B cell (primary cell): ENCODE results near the gene CUBN. TPM values are rescaled to one million over a fixed set of nuclear protein-coding genes. Genes with fewer than 3 reads are reported as not detected.

ENCODE experiments used
- ATAC-seq: fragments of 200-7000 bp; cut with Tn5 transposase; one replicate; pipeline ENCODE4 v1.10.0; 2021; ENCODE audit warnings: low read depth, mild to moderate bottlenecking, moderate number of reproducible peaks, moderate library complexity
- CTCF ChIA-PET: fragments of 350-600 bp; sonication (Branson Sonifier 250); formaldehyde crosslinking; loops from one replicate; lab custom pipeline; 2021; ENCODE audit warnings: antibody characterized with exemption, inconsistent platforms; lab: Charles Lee
- POLR2A ChIA-PET: fragments of 350-600 bp; sonication (Branson Sonifier 250); formaldehyde crosslinking; loops from one replicate; lab custom pipeline; 2021; ENCODE audit warnings: antibody characterized with exemption; lab: Charles Lee
- DNase-seq: peaks from one replicate; pipeline ENCODE4 v3.0.0; 2013
- H2AFZ ChIP-seq: 2 replicates; pipeline ENCODE4 v1.6.1; 2012; ENCODE audit warnings: mild to moderate bottlenecking, low read depth, low read length; ENCODE audit not compliant: insufficient read depth, poor library complexity, severe bottlenecking
- H3K27ac ChIP-seq, 2 donors: 1 replicate in 1 of 2; 2 replicates in 1 of 2; pipeline ENCODE4 v1.5.1; 2012 to 2013; ENCODE audit warnings: low read length in 2 of 2, mild to moderate bottlenecking in 2 of 2, moderate library complexity in 1 of 2
- H3K27me3 ChIP-seq, 4 experiments: fragments of 200-600 bp in 1 of 4; sonication (generic) in 1 of 4; replicated peaks in 1 of 4; 1 replicate in 2 of 4; 2 replicates in 2 of 4; pipeline versions ENCODE4 v1.6.1 to v1.7.0; 2013 to 2016; ENCODE audit warnings: low read length in 3 of 4, mild to moderate bottlenecking in 2 of 4, mixed read lengths in 1 of 4, moderate library complexity in 1 of 4; ENCODE audit not compliant: insufficient read depth in 4 of 4, control insufficient read depth in 3 of 4; ENCODE audit errors: control extremely low read depth in 1 of 4
- H3K36me3 ChIP-seq, 2 experiments: replicated peaks in 1 of 2; 1 replicate in 1 of 2; 2 replicates in 1 of 2; pipeline versions ENCODE4 v1.6.1 to v1.7.1; 2013; ENCODE audit warnings: low read length in 1 of 2; ENCODE audit not compliant: insufficient read depth in 2 of 2, control insufficient read depth in 1 of 2; ENCODE audit errors: control extremely low read depth in 1 of 2, extremely low read depth in 1 of 2
- H3K4me1 ChIP-seq, 2 donors: fragments of 200-600 bp in 1 of 2; sonication (generic) in 1 of 2; 1 replicate in 1 of 2; 2 replicates in 1 of 2; pipeline versions ENCODE4 v1.5.1 to v1.6.1; 2013 to 2017; ENCODE audit warnings: low read length in 2 of 2; ENCODE audit not compliant: control insufficient read depth in 2 of 2, insufficient read depth in 2 of 2
- H3K4me2 ChIP-seq: replicated peaks from 2 replicates; pipeline ENCODE3; 2012; ENCODE audit warnings: mild to moderate bottlenecking, low read depth, low read length; ENCODE audit not compliant: poor library complexity, severe bottlenecking
- H3K4me3 ChIP-seq, 5 experiments: fragments of 200-600 bp in 1 of 5; sonication (generic) in 1 of 5; 1 replicate in 3 of 5; 2 replicates in 2 of 5; pipeline versions ENCODE4 v1.5.1 to v1.7.0; 2011 to 2016; ENCODE audit warnings: low read length in 4 of 5, mild to moderate bottlenecking in 4 of 5, low read depth in 2 of 5, control low read depth in 1 of 5, moderate library complexity in 1 of 5; ENCODE audit not compliant: insufficient read depth in 1 of 5; ENCODE audit errors: control extremely low read depth in 1 of 5, extremely low read depth in 1 of 5
- H3K79me2 ChIP-seq: fragments of 200-600 bp; sonication (generic); one replicate; pipeline ENCODE4 v1.6.0; 2016; ENCODE audit warnings: low read length; ENCODE audit not compliant: control insufficient read depth, insufficient read depth
- H3K9ac ChIP-seq: fragments of 200-600 bp; sonication (generic); 2 replicates; pipeline ENCODE4 v1.6.1; 2017; ENCODE audit warnings: mild to moderate bottlenecking, low read length, moderate library complexity
- H3K9me3 ChIP-seq, 3 donors: one replicate each; pipeline versions ENCODE4 v1.6.1 to v1.7.1; 2013; ENCODE audit warnings: low read length in 2 of 3; ENCODE audit not compliant: control insufficient read depth in 2 of 3, insufficient read depth in 1 of 3; ENCODE audit errors: control extremely low read depth in 1 of 3
- H4K20me1 ChIP-seq: 2 replicates; pipeline ENCODE4 v1.6.0; 2012; ENCODE audit warnings: mild to moderate bottlenecking, low read length; ENCODE audit not compliant: insufficient read depth, control insufficient read depth, poor library complexity, severe bottlenecking
- H3K27ac Mint-ChIP-seq: one replicate; pipeline ENCODE4 v1.8.0; 2021; ENCODE audit warnings: mixed read lengths
- H3K27me3 Mint-ChIP-seq: one replicate; pipeline ENCODE4 v1.8.0; 2021; ENCODE audit warnings: mixed read lengths
- H3K4me1 Mint-ChIP-seq: one replicate; pipeline ENCODE4 v1.8.0; 2021; ENCODE audit warnings: mixed read lengths
- H3K4me3 Mint-ChIP-seq: one replicate; pipeline ENCODE4 v1.8.0; 2021; ENCODE audit warnings: mixed read lengths
- H3K9me3 Mint-ChIP-seq: one replicate; pipeline ENCODE4 v1.8.0; 2022; ENCODE audit warnings: mixed read lengths; ENCODE audit not compliant: insufficient read depth
- CTCF ChIP-seq: fragments of 200-600 bp; IDR thresholded peaks from one replicate; pipeline ENCODE4 v1.8.0; 2022; ENCODE audit warnings: antibody characterized with exemption, mild to moderate bottlenecking
- EZH2 ChIP-seq: IDR thresholded peaks from 2 replicates; pipeline ENCODE4 v1.6.1; 2012; ENCODE audit warnings: borderline replicate concordance, low read depth, mild to moderate bottlenecking, moderate library complexity, low read length; ENCODE audit not compliant: insufficient read depth, poor library complexity, severe bottlenecking
- WGBS: methylation state at CpG from one replicate; pipeline ENCODE4 v1.1.5; 2013; ENCODE audit warnings: missing lambda C conversion rate; ENCODE audit not compliant: insufficient coverage; 5-methylcytosine and 5-hydroxymethylcytosine counted together
- intact Hi-C: fragments of 100-400 bp; cut with micrococcal nuclease; formaldehyde crosslinking; loops from one replicate; pipeline ENCODE4 v1.10.0; 2022
- polyA plus RNA-seq: library from polyadenylated mRNA; depleted of rRNA; stranded (reverse); fragments of >200 nt; gene quantifications from 2 replicates; pipeline ENCODE4 v1.2.3, GENCODE V29; 2012
- total RNA-seq, 2 donors: library from RNA; stranded (reverse); fragments of 120-200 nt in 1 of 2; gene quantifications; 1 replicate in 1 of 2; 2 replicates in 1 of 2; pipeline versions ENCODE4 v1.2.3 to v1.2.4, GENCODE V29; 2013 to 2022

Gene CUBN
- total and polyA plus RNA-seq, 2 donors (not counting 1 experiment from before 2014, with no cell fraction given): 4.2 to 5.7 TPM

- DNase-seq (no peak), ATAC-seq (no peak)
- Histone ChIP-seq H3K4me2 (no peak overlapping the region), H3K9ac (no peak overlapping the region), H2AFZ (no peak overlapping the region), H3K4me3 (no peak overlapping the region), H3K36me3 (peaks cover 0 to 6% of the 10 kb centered on the region in 2 experiments), H3K9me3 (no peaks in the 10 kb centered on the region), H3K27me3 (no peaks in the 10 kb centered on the region), H4K20me1 (no peaks in the 10 kb centered on the region), H3K27ac (no peak overlapping the region), H3K79me2 (no peaks in the 10 kb centered on the region), H3K4me1 (no peaks in the 10 kb centered on the region)
- intact Hi-C loops: no loop called here
- no CpG with 5 or more reads among the region's 1 CpG for WGBS
- no peak overlapping the region for H3K4me3 Mint-ChIP-seq
- TF ChIP-seq CTCF (no peak), EZH2 (no peak)
- ChIA-PET POLR2A (interaction anchor here (1.4 kb wide), 1 partner anchor 78 kb away, joined by 4 read pairs; no protein-coding TSS in a partner anchor), CTCF (no interaction called here)
- H3K27me3 Mint-ChIP-seq: no peaks in the 10 kb centered on the region
- no peak overlapping the region for H3K27ac Mint-ChIP-seq
- no peaks in the 10 kb centered on the region for H3K9me3 Mint-ChIP-seq
- H3K4me1 Mint-ChIP-seq: no peaks in the 10 kb centered on the region
Observed at GRCh38 chr10:17151716-17152115, 22.1 kb upstream of the CUBN start.

DNA sequence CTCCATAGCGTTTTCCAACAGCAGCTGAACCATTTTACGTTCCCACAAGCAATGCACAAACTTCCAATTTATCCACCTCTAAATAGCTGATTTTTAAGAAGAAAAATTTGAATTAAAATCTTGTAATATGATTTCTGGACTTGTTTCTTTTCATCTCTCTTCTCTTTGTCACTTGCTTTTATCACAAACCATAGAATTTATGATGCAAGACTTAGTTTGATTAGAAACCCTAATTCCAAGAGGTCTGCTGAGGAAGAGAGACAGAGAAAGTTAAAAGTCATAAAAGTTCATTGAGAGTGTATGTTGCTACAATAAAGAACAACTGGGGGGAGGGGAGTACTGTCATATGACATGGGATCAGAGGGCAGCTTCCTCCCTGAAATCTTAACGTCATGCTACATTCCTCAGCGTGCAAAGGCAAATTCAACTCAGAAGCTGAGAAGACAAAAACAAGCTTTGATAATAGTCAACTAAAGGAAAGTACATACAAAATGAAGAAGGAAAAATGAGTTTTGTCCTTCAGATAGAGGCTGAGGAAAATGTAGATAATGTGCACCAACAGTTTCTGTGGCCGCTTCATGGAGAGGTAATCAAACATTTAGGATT lies 18.4 kb upstream of the CUBN start:
- H3K9me3 ChIP-seq: no peaks in the 10 kb centered on the region
- H3K79me2 ChIP-seq: no peaks in the 10 kb centered on the region
- ChIA-PET POLR2A (no interaction called here), CTCF (no interaction called here)
- H4K20me1 ChIP-seq: no peaks in the 10 kb centered on the region
- Mint-ChIP-seq H3K27ac (no peak overlapping the region), H3K9me3 (no peaks in the 10 kb centered on the region), H3K4me3 (no peak overlapping the region), H3K27me3 (no peaks in the 10 kb centered on the region), H3K4me1 (no peaks in the 10 kb centered on the region)
- intact Hi-C loops: no loop called here
- no peaks in the 10 kb centered on the region for H3K4me1 ChIP-seq
- no peak overlapping the region for H3K4me3 ChIP-seq
- no peak overlapping the region for H2AFZ ChIP-seq
- 100% methylated on average over 1 of the region's 5 CpGs for WGBS
- no peak overlapping the region for H3K27ac ChIP-seq
- no peak overlapping the region for H3K9ac ChIP-seq
- TF ChIP-seq EZH2 (no peak), CTCF (no peak)
- H3K36me3 ChIP-seq: peaks cover 0 to 3% of the 10 kb centered on the region in 2 experiments
- ATAC-seq (no peak), DNase-seq (no peak)
- no peaks in the 10 kb centered on the region for H3K27me3 ChIP-seq
- H3K4me2 ChIP-seq: no peak overlapping the region
